ENCODE measurements around the gene RALGAPA2. TPM values are rescaled to one million over a fixed set of nuclear protein-coding genes. Genes with fewer than 3 reads are reported as not detected.

Gene RALGAPA2
- total RNA-seq, 4 donors from 2014 or later = 13.3 to 29.8 (median 23.6) TPM

DNA sequence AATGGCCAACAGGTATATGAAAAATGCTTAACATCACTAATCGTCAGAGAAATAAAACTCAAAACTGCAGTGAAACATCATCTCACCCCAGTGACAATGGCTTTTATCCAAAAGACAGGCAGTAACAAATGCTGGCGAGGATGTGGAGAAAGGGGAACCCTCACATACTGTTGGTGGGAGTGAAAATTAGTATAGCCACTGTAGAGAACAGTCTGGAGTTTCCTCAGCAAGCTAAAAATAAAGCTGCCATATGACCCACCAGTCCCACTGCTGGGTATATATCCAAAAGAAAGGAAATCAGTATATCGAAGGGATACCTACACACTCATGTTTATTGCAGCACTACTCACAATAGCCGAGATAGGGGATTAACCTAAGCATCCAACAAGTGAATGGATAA is 368.0 kb downstream of the RALGAPA2 start:
- Histone ChIP-seq H3K36me3 (no peaks in the 10 kb centered on the region), H3K9me3 (peaks cover 0 to 5% (median 0%) of the 10 kb centered on the region in 3 donors), H3K27ac (no peak overlapping the region), H3K4me3 (no peak overlapping the region), H3K4me1 (no peaks in the 10 kb centered on the region), H3K27me3 (peaks cover 0 to 14% (median 0%) of the 10 kb centered on the region in 4 donors)
- WGBS, 2 donors = 68 to 74% methylated on average over 4 of the region's 4 CpGs
- no peak for TF ChIP-seq POLR2A (IDR thresholded peaks at IDR 0.05)
- TF ChIP-seq, protein P1, sequence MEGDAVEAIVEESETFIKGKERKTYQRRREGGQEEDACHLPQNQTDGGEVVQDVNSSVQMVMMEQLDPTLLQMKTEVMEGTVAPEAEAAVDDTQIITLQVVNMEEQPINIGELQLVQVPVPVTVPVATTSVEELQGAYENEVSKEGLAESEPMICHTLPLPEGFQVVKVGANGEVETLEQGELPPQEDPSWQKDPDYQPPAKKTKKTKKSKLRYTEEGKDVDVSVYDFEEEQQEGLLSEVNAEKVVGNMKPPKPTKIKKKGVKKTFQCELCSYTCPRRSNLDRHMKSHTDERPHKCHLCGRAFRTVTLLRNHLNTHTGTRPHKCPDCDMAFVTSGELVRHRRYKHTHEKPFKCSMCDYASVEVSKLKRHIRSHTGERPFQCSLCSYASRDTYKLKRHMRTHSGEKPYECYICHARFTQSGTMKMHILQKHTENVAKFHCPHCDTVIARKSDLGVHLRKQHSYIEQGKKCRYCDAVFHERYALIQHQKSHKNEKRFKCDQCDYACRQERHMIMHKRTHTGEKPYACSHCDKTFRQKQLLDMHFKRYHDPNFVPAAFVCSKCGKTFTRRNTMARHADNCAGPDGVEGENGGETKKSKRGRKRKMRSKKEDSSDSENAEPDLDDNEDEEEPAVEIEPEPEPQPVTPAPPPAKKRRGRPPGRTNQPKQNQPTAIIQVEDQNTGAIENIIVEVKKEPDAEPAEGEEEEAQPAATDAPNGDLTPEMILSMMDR (IDR thresholded peaks at IDR 0.05) = no peak
- intact Hi-C loops (cut with DNase I) = no loop called here
- DNase-seq = no peak

DNA sequence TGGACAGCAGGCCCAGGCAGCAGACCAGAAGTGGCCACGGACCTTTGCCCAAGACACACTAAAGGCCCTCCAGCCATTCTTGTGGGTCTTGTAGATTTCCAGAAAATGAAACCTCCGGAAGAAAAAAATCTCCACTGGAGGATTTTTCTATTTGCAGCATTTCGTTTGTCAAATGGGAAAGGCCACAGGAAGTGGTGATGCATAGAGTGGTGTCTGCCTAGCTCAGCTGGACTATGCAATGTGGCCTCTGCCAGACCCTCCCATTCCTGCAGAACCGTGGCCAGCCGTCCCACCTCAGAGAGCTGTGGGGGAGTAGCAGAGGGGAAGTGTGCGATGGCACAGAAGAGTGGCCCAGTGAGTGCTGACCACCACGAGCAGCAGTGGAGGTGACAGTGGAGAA is 368.5 kb downstream of the RALGAPA2 start:
- Histone ChIP-seq H3K36me3 (no peaks in the 10 kb centered on the region), H3K27me3 (peaks cover 0 to 14% (median 0%) of the 10 kb centered on the region in 4 donors), H3K4me1 (no peaks in the 10 kb centered on the region), H3K9me3 (peaks cover 0 to 5% (median 0%) of the 10 kb centered on the region in 3 donors), H3K4me3 (no peak overlapping the region), H3K27ac (no peak overlapping the region)
- no peak for DNase-seq
- intact Hi-C loops (cut with DNase I) = no loop called here
- TF ChIP-seq, protein P1 (IDR thresholded peaks at IDR 0.05) = no peak
- TF ChIP-seq POLR2A (IDR thresholded peaks at IDR 0.05) = no peak
- WGBS, 2 donors = 66 to 74% methylated on average over 6 to 7 of the region's 7 CpGs

Small RNA genes within 50 kb of the gene (small RNA-seq; reads per million reads assigned to genes)
- gene EIF4E2P1 (0 reads per million in 4 donors), gene RN7SL607P (0 reads per million in 4 donors)
